ENCODE data around the gene DUSP23.

Gene DUSP23

DNA sequence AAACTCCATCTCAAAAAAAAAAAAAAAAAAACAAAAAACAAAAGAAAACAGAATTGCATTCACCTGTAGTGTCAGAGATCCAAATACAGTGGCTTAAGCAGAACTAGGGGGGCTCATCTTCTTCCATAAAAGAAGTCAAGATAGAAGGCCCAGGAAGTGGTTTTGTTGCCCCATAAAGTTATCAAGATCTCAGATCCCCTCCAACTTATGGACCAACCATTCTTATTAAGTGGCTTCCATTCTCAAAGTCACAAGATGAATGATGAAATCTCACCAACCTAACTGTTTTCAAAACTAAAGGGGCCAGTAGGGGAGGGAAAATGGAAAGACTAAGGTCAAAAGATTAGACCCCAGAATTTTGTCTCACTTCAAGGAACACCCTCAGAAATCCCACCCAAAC is 30.1 kb upstream of the DUSP23 start:
- no peak for TF ChIP-seq CTCF (IDR thresholded peaks at IDR 0.05; ENCODE audit: low read length, missing control alignments)
- DNase-seq (ENCODE audit: low read depth), result no peak
- no peak overlapping the region for H3K4me3 ChIP-seq (replicated peaks; ENCODE audit: low read depth, low read length)

DNA sequence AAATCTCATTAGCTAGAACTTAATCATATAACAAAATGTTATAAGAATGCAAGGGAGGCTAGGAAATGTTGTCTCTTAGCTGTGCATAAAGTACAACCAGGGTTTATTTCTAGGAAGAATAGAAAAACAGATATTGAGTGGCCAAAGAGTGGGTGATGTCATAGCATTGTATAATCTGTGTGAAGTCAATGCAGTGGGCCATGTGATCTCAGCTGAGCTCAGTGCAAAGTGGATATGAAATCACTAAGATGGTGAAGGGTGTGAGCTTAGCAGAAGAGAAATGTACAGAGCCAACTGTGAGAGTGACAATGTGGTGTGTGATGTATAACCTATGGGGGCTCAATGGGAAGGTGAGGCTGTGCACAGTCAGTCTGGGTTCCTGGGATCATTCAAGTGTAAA is 29.7 kb upstream of the DUSP23 start:
- H3K4me3 ChIP-seq (replicated peaks; ENCODE audit: low read depth, low read length), result no peak overlapping the region
- DNase-seq (ENCODE audit: low read depth), result peak; percentile 30
- no peak for TF ChIP-seq CTCF (IDR thresholded peaks at IDR 0.05; ENCODE audit: low read length, missing control alignments)

DNA sequence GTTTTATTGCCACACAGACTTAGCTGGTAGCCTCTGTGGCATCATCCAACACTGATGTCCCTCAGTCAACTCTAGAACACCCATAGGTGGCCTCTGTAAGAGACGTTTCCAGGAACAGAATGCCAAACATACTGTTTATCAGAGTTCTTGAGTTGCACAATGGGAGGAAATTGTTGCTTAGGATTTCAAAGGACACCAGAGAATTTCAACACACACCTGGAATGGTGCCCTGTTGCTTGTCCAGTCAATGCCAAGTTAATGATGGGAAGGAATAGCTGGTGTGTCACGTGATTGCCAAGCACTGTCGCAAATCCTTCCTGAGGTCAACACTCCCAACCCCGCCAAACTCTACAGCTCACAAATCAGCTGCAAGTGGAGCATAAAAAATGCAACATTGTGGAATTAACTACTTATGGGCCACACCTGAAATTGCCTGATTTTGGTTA is 28.6 kb upstream of the DUSP23 start:
- peak; percentile 100 for DNase-seq (ENCODE audit: low read depth)
- H3K4me3 ChIP-seq (replicated peaks; ENCODE audit: low read depth, low read length), result no peak overlapping the region
- no peak for TF ChIP-seq CTCF (IDR thresholded peaks at IDR 0.05; ENCODE audit: low read length, missing control alignments)

DNA sequence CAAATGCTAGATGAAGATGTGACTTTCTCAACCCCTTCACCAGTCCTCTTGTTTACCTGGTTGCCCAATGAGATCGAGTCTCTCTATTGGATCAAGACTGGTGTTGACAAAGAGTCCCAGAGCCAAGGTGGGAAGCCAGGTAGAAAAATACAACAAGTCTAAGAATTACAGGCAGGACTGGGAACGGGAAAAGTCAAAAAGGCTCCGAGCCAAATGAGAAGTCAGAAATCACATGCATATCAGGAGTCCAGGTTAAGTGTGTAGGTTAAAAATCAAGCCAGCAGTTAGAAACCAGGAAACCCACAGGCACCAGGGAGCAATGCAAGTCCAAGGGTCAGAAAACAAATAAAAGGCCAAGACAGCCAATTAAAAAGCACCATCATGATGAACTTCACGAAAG is 27.4 kb upstream of the DUSP23 start:
- no peak overlapping the region for H3K4me3 ChIP-seq (replicated peaks; ENCODE audit: low read depth, low read length)
- DNase-seq (ENCODE audit: low read depth), result no peak
- no peak for TF ChIP-seq CTCF (IDR thresholded peaks at IDR 0.05; ENCODE audit: low read length, missing control alignments)

DNA sequence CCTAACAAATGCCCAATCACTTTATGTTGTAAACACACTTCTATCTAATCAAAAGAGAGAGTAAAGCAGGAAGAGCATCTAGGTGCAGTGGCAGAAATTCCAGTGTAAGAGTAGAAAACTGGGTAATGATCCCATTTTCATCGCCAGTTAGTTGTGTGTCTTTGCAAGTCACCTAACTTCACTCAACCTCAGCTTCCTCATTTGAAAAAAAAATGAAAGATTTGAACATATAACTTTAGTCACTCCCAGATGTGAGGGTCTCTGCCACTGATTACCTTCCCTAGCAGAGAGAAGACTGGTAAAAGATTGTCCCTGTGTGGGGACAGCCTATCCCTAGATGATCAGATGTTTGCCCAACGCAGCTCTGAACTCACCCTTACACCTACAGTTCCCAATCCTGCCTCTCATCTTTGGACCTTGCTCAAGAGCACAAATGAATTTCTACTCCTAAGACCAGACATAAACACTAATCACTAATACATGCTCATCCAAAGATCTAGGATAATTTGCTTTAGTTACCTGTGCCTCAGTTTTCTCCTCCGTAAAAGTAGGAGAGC is 25.2 kb upstream of the DUSP23 start:
- no peak for DNase-seq (ENCODE audit: low read depth)
- TF ChIP-seq CTCF (IDR thresholded peaks at IDR 0.05; ENCODE audit: low read length, missing control alignments), result no peak

GRCh38 chr1:159756397-159756796 is 24.4 kb upstream of the DUSP23 start:
- DNase-seq (ENCODE audit: low read depth), result peak; percentile 71
- no peak for TF ChIP-seq CTCF (IDR thresholded peaks at IDR 0.05; ENCODE audit: low read length, missing control alignments)
- H3K4me3 ChIP-seq (replicated peaks; ENCODE audit: low read depth, low read length), result no peak overlapping the region

More for the DNA sequence above, 25.2 kb upstream of the DUSP23 start:
- H3K4me3 ChIP-seq (replicated peaks; ENCODE audit: low read depth, low read length), result no peak overlapping the region

GRCh38 chr1:159763686-159764085 is 17.1 kb upstream of the DUSP23 start:
- no peak for DNase-seq (ENCODE audit: low read depth)
- no peak overlapping the region for H3K4me3 ChIP-seq (replicated peaks; ENCODE audit: low read depth, low read length)
- TF ChIP-seq CTCF (IDR thresholded peaks at IDR 0.05; ENCODE audit: low read length, missing control alignments), result no peak

All from fibroblast of pulmonary artery (primary cell).